K562 (cell line): ENCODE results near the gene LPA. TPM values are rescaled to one million over a fixed set of nuclear protein-coding genes. Genes with fewer than 3 reads are reported as not detected.

ENCODE experiments used
- DPF2 ChIP-seq: fragments of 450-650 bp; IDR thresholded peaks from 2 replicates; pipeline ENCODE4 v1.6.1; 2016
- EP300 ChIP-seq: IDR thresholded peaks from 2 replicates; pipeline ENCODE4 v1.6.1; 2012; ENCODE audit warnings: low read length, improper control_type of control experiment
- JUNB ChIP-seq: fragments of 450-650 bp; formaldehyde crosslinking; conservative IDR thresholded peaks from 2 replicates; pipeline ENCODE4 v1.4.0; 2020; ENCODE audit warnings: mild to moderate bottlenecking
- MTA2 ChIP-seq: fragments of 450-650 bp; IDR thresholded peaks from 2 replicates; pipeline ENCODE4 v1.6.1; 2016; ENCODE audit warnings: low read depth
- MYNN ChIP-seq, 2 experiments: sonication (generic); formaldehyde crosslinking in 1 of 2; IDR thresholded peaks; 2 replicates each; pipeline versions ENCODE4 v1.5.0 to v1.6.1; 2016 to 2020; ENCODE audit warnings: antibody characterized with exemption in 1 of 2, missing genetic modification reagents in 1 of 2
- PHB2 ChIP-seq: fragments of 450-650 bp; IDR thresholded peaks from 2 replicates; pipeline ENCODE4 v1.6.1; 2017; ENCODE audit warnings: low read depth
- RBBP5 ChIP-seq: fragments of 200-600 bp; sonication (generic); IDR thresholded peaks from 2 replicates; pipeline ENCODE4 v1.6.1; 2012; ENCODE audit warnings: borderline replicate concordance, mild to moderate bottlenecking, low read length, control low read depth, inconsistent platforms; ENCODE audit not compliant: insufficient read depth, poor library complexity, severe bottlenecking
- RCOR1 ChIP-seq, 2 experiments: IDR thresholded peaks; 2 replicates each; pipeline ENCODE4 v1.6.1; 2012; ENCODE audit warnings: low read depth in 2 of 2, low read length in 2 of 2, borderline replicate concordance in 1 of 2, improper control_type of control experiment in 1 of 2
- SIN3A ChIP-seq, 2 experiments: fragments of 150-350 bp in 1 of 2; IDR thresholded peaks; 2 replicates each; pipeline ENCODE4 v1.6.1; 2011 to 2016; ENCODE audit warnings: borderline replicate concordance in 2 of 2, low read depth in 2 of 2, low read length in 2 of 2, mild to moderate bottlenecking in 2 of 2, moderate library complexity in 2 of 2; ENCODE audit not compliant: control insufficient read depth in 1 of 2
- SNRNP70 ChIP-seq: fragments of 200-400 bp; formaldehyde crosslinking; optimal IDR thresholded peaks from 2 replicates; pipeline ENCODE3; 2017; ENCODE audit warnings: low read depth, low read length
- ZNF146 ChIP-seq: IDR thresholded peaks from one replicate; pipeline ENCODE4 v1.6.1; 2018; ENCODE audit warnings: missing compliant biosample characterization; ENCODE audit not compliant: unreplicated experiment
- ZNF175 ChIP-seq: fragments of 200-800 bp; sonication (Bioruptor generic); IDR thresholded peaks from 2 replicates; pipeline ENCODE4 v1.6.1; 2016; ENCODE audit warnings: low read depth, mild to moderate bottlenecking, missing genetic modification characterization, missing compliant biosample characterization
- ZNF316 ChIP-seq: fragments of 450-650 bp; IDR thresholded peaks from 2 replicates; pipeline ENCODE4 v1.6.1; 2016
- ZNF584 ChIP-seq: fragments of 200-800 bp; sonication (Bioruptor generic); IDR thresholded peaks from 2 replicates; pipeline ENCODE4 v1.6.1; 2016; ENCODE audit warnings: low read depth, mild to moderate bottlenecking, missing genetic modification characterization, missing compliant biosample characterization
- ZZZ3 ChIP-seq: fragments of 450-650 bp; IDR thresholded peaks from 2 replicates; pipeline ENCODE4 v1.6.1; 2016; ENCODE audit warnings: antibody characterized with exemption, mild to moderate bottlenecking, moderate library complexity
- polyA plus RNA-seq, 8 experiments: library from polyadenylated mRNA; depleted of rRNA in 4 of 8; stranded (reverse) in 5 of 8; unstranded in 3 of 8; fragments of >200 nt; fragmentation: Nextera tagmentation in 2 of 8; fragmentation: Illumina TruSeq in 1 of 8; extraction: Ambion mirVana in 2 of 8; extraction: Trizol in 1 of 8; gene quantifications; 2 replicates each; pipeline versions ENCODE4 v1.2.1 to v1.2.3, GENCODE V29; 2011 to 2014; ENCODE audit warnings: inconsistent platforms in 1 of 8, missing spikeins in 1 of 8
- total RNA-seq, 7 experiments: library from RNA; depleted of rRNA in 6 of 7; stranded (reverse); fragments of >200 nt in 6 of 7; fragmentation: Illumina TruSeq in 2 of 7; extraction: Trizol in 2 of 7; gene quantifications; 2 replicates each; pipeline versions ENCODE4 v1.2.1 to v1.2.3, GENCODE V29; 2011 to 2021; ENCODE audit warnings: low replicate concordance in 1 of 7
- TF ChIP-seq, protein P1 (sequence below): fragments of 450-650 bp; IDR thresholded peaks from 2 replicates; pipeline ENCODE4 v1.6.1; 2017; ENCODE audit warnings: mild to moderate bottlenecking, moderate library complexity
- TF ChIP-seq, protein P2 (sequence below), 2 experiments: fragments of 450-650 bp; formaldehyde crosslinking in 1 of 2; IDR thresholded peaks; 2 replicates each; pipeline versions ENCODE4 v1.4.0 to v1.6.1; 2014 to 2020; ENCODE audit warnings: mild to moderate bottlenecking in 2 of 2, borderline replicate concordance in 1 of 2, low read depth in 1 of 2
- TF ChIP-seq, protein P3 (sequence below): fragments of 200-800 bp; sonication (Bioruptor generic); IDR thresholded peaks from 2 replicates; pipeline ENCODE4 v1.6.1; 2017; ENCODE audit warnings: missing genetic modification characterization, missing compliant biosample characterization

Gene LPA
- total and polyA plus RNA-seq, 9 of the 15 experiments (the other 6 are each of a cell fraction or from before 2014, with no cell fraction given): 0.01 to 0.18 (median 0.07) TPM; not detected in 6

DNA sequence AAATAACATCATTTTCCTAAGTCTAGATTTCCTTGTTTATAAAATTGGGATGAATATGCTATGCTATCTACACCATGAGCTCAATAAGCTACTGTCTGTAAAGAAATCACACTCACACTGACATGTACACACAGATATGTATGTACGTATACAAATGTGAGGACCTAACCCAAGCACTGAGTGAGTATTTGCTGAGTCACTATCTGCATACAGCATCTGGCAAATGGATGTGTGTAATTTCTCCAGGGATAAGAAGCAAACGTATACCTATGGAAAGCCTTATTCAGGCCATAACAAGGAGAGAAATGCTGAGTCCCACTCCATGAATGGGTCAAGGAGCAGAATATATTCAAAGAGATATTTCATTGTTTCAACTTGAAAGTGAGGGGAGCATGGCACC, 153.9 kb downstream of the LPA start (continued):
- TF ChIP-seq RCOR1 (IDR thresholded peaks at IDR 0.05; ENCODE audit: borderline replicate concordance in 1 of 2, low read depth in 2 of 2, low read length in 2 of 2): peak in 1 of 2 experiments; percentile 34; a peak in 1 of 4 replicates
- no peak for TF ChIP-seq ZNF146 (CRISPR knock-in tag)
- TF ChIP-seq, protein P1, sequence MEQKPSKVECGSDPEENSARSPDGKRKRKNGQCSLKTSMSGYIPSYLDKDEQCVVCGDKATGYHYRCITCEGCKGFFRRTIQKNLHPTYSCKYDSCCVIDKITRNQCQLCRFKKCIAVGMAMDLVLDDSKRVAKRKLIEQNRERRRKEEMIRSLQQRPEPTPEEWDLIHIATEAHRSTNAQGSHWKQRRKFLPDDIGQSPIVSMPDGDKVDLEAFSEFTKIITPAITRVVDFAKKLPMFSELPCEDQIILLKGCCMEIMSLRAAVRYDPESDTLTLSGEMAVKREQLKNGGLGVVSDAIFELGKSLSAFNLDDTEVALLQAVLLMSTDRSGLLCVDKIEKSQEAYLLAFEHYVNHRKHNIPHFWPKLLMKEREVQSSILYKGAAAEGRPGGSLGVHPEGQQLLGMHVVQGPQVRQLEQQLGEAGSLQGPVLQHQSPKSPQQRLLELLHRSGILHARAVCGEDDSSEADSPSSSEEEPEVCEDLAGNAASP: no peak
- no peak for TF ChIP-seq ZNF175 (CRISPR knock-in tag)
- no peak for TF ChIP-seq RBBP5
- no peak for TF ChIP-seq PHB2
- peak; percentile 95 for TF ChIP-seq ZNF316
- TF ChIP-seq MYNN (IDR thresholded peaks at IDR 0.05): no peak
- no peak for TF ChIP-seq MYNN (CRISPR knock-in tag; IDR thresholded peaks at IDR 0.05)
- 0 out of 2 replicates have a peak, but pooled peaks have one; percentile 42 for TF ChIP-seq ZNF584 (CRISPR knock-in tag)
- peak; percentile 78 for TF ChIP-seq DPF2
- peak; percentile 49; the same call in 1 of the 2 replicates for TF ChIP-seq EP300
- TF ChIP-seq, protein P2, sequence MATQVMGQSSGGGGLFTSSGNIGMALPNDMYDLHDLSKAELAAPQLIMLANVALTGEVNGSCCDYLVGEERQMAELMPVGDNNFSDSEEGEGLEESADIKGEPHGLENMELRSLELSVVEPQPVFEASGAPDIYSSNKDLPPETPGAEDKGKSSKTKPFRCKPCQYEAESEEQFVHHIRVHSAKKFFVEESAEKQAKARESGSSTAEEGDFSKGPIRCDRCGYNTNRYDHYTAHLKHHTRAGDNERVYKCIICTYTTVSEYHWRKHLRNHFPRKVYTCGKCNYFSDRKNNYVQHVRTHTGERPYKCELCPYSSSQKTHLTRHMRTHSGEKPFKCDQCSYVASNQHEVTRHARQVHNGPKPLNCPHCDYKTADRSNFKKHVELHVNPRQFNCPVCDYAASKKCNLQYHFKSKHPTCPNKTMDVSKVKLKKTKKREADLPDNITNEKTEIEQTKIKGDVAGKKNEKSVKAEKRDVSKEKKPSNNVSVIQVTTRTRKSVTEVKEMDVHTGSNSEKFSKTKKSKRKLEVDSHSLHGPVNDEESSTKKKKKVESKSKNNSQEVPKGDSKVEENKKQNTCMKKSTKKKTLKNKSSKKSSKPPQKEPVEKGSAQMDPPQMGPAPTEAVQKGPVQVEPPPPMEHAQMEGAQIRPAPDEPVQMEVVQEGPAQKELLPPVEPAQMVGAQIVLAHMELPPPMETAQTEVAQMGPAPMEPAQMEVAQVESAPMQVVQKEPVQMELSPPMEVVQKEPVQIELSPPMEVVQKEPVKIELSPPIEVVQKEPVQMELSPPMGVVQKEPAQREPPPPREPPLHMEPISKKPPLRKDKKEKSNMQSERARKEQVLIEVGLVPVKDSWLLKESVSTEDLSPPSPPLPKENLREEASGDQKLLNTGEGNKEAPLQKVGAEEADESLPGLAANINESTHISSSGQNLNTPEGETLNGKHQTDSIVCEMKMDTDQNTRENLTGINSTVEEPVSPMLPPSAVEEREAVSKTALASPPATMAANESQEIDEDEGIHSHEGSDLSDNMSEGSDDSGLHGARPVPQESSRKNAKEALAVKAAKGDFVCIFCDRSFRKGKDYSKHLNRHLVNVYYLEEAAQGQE (IDR thresholded peaks at IDR 0.05; ENCODE audit: borderline replicate concordance): no peak
- TF ChIP-seq, protein P2 (CRISPR knock-in tag; IDR thresholded peaks at IDR 0.05; ENCODE audit: low read depth): no peak
- TF ChIP-seq JUNB (CRISPR knock-in tag): no peak
- TF ChIP-seq MTA2: no peak
- TF ChIP-seq, protein P3, sequence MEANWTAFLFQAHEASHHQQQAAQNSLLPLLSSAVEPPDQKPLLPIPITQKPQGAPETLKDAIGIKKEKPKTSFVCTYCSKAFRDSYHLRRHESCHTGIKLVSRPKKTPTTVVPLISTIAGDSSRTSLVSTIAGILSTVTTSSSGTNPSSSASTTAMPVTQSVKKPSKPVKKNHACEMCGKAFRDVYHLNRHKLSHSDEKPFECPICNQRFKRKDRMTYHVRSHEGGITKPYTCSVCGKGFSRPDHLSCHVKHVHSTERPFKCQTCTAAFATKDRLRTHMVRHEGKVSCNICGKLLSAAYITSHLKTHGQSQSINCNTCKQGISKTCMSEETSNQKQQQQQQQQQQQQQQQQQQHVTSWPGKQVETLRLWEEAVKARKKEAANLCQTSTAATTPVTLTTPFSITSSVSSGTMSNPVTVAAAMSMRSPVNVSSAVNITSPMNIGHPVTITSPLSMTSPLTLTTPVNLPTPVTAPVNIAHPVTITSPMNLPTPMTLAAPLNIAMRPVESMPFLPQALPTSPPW (CRISPR knock-in tag): peak; percentile 39; the same call in 1 of the 2 replicates
- no peak for TF ChIP-seq SNRNP70
- TF ChIP-seq SIN3A (IDR thresholded peaks at IDR 0.05; ENCODE audit: borderline replicate concordance in 2 of 2, control insufficient read depth in 1 of 2, low read depth in 2 of 2, low read length in 2 of 2): no peak
- TF ChIP-seq ZZZ3: no peak
